DND-41 (cell line): ENCODE data around the gene PRR16.

Source experiments
- ATAC-seq: fragments of 200-7000 bp; cut with Tn5 transposase; 3 replicates; pipeline ENCODE4 v1.9.1; 2021; ENCODE audit warnings: low read depth; ENCODE audit not compliant: insufficient read depth
- DNase-seq: peaks from one replicate; pipeline ENCODE4 v3.0.0-alpha.2; 2020
- H2AFZ ChIP-seq: 2 replicates; pipeline ENCODE4 v1.6.0; 2012; ENCODE audit warnings: low read depth, low read length
- H3K27ac ChIP-seq: 2 replicates; pipeline ENCODE4 v1.5.1; 2012; ENCODE audit warnings: low read length, inconsistent platforms
- H3K27me3 ChIP-seq: fragments of 200-600 bp; sonication (generic); 2 replicates; pipeline ENCODE4 v1.6.0; 2012; ENCODE audit warnings: low read length, mild to moderate bottlenecking, inconsistent platforms; ENCODE audit not compliant: insufficient read depth, poor library complexity
- H3K36me3 ChIP-seq: 2 replicates; pipeline ENCODE4 v1.5.1; 2012; ENCODE audit warnings: low read length, inconsistent platforms; ENCODE audit not compliant: insufficient read depth
- H3K4me1 ChIP-seq: 2 replicates; pipeline ENCODE4 v1.5.1; 2012; ENCODE audit warnings: mild to moderate bottlenecking, low read length; ENCODE audit not compliant: insufficient read depth
- H3K4me2 ChIP-seq: 2 replicates; pipeline ENCODE4 v1.6.0; 2012; ENCODE audit warnings: mild to moderate bottlenecking, moderate library complexity, low read length, inconsistent platforms; ENCODE audit not compliant: insufficient read depth
- H3K4me3 ChIP-seq, 2 experiments: fragments of 200-600 bp in 1 of 2; shearing (Covaris generic) in 1 of 2; 2 replicates each; pipeline ENCODE4 v1.5.1; 2012 to 2016; ENCODE audit warnings: inconsistent platforms in 2 of 2, low read length in 2 of 2, mild to moderate bottlenecking in 2 of 2, low read depth in 1 of 2, moderate library complexity in 1 of 2
- H3K79me2 ChIP-seq: 2 replicates; pipeline ENCODE4 v1.6.0; 2012; ENCODE audit warnings: low read length, inconsistent platforms; ENCODE audit not compliant: insufficient read depth
- H3K9ac ChIP-seq: 2 replicates; pipeline ENCODE4 v1.6.0; 2012; ENCODE audit warnings: low read depth, mild to moderate bottlenecking, inconsistent platforms, low read length, moderate library complexity
- H3K9me3 ChIP-seq: 2 replicates; pipeline ENCODE4 v1.5.1; 2012; ENCODE audit warnings: low read length, moderate library complexity, mild to moderate bottlenecking, inconsistent platforms; ENCODE audit not compliant: insufficient read depth, severe bottlenecking
- H4K20me1 ChIP-seq: 2 replicates; pipeline ENCODE4 v1.6.0; 2012; ENCODE audit warnings: low read length; ENCODE audit not compliant: insufficient read depth
- EZH2 ChIP-seq: IDR thresholded peaks from 3 replicates; pipeline ENCODE4 v1.6.1; 2012; ENCODE audit warnings: borderline replicate concordance, low read depth, mild to moderate bottlenecking, moderate library complexity, low read length, inconsistent platforms; ENCODE audit not compliant: severe bottlenecking
- TF ChIP-seq, protein P1 (sequence below): IDR thresholded peaks from 2 replicates; pipeline ENCODE4 v1.5.1; 2012; ENCODE audit warnings: borderline replicate concordance, low read length, moderate library complexity, mild to moderate bottlenecking; ENCODE audit not compliant: poor library complexity, severe bottlenecking; ENCODE audit errors: extremely low read depth

The PRR16 gene

DNA sequence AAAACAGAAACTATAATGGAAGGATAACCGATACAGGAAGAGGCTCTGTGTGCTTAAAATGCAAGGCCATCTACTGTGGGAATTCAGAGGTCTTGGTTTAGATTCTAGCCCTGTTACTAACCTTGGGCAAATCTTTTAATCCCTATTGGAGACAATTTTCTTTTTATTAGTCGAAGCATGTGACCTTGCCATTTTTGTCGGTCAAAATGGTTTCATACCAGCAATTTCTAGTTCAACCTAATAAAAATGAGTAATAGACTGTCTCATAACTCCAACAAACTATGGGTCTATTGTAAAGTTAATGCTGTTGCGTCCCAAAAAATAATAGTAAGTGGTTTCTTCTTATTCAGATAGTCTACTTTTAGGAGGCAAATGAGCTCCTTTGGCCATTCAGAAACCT lies 38.4 kb downstream of the PRR16 start:
- Histone ChIP-seq H3K9me3 (no peaks in the 10 kb centered on the region), H2AFZ (no peak overlapping the region), H3K4me2 (no peak overlapping the region), H3K27me3 (no peaks in the 10 kb centered on the region), H3K79me2 (no peaks in the 10 kb centered on the region), H4K20me1 (no peaks in the 10 kb centered on the region), H3K4me3 (no peak overlapping the region), H3K27ac (no peak overlapping the region), H3K4me1 (no peaks in the 10 kb centered on the region), H3K36me3 (no peaks in the 10 kb centered on the region), H3K9ac (no peak overlapping the region)
- DNase-seq (no peak), ATAC-seq (no peak)
- TF ChIP-seq EZH2, result no peak
- TF ChIP-seq, protein P1, sequence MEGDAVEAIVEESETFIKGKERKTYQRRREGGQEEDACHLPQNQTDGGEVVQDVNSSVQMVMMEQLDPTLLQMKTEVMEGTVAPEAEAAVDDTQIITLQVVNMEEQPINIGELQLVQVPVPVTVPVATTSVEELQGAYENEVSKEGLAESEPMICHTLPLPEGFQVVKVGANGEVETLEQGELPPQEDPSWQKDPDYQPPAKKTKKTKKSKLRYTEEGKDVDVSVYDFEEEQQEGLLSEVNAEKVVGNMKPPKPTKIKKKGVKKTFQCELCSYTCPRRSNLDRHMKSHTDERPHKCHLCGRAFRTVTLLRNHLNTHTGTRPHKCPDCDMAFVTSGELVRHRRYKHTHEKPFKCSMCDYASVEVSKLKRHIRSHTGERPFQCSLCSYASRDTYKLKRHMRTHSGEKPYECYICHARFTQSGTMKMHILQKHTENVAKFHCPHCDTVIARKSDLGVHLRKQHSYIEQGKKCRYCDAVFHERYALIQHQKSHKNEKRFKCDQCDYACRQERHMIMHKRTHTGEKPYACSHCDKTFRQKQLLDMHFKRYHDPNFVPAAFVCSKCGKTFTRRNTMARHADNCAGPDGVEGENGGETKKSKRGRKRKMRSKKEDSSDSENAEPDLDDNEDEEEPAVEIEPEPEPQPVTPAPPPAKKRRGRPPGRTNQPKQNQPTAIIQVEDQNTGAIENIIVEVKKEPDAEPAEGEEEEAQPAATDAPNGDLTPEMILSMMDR, result no peak

- no peaks in the 10 kb centered on the region for H3K9me3 ChIP-seq
- no peak overlapping the region for H3K4me3 ChIP-seq
- H3K27me3 ChIP-seq, result no peaks in the 10 kb centered on the region
- H3K36me3 ChIP-seq, result no peaks in the 10 kb centered on the region
- no peak overlapping the region for H3K27ac ChIP-seq
- no peak overlapping the region for H3K9ac ChIP-seq
- no peak for TF ChIP-seq EZH2
- TF ChIP-seq, protein P1, result no peak
- no peak overlapping the region for H3K4me2 ChIP-seq
- ATAC-seq (no peak), DNase-seq (no peak)
- H3K4me1 ChIP-seq, result no peaks in the 10 kb centered on the region
- no peaks in the 10 kb centered on the region for H4K20me1 ChIP-seq
- H2AFZ ChIP-seq, result no peak overlapping the region
- H3K79me2 ChIP-seq, result no peaks in the 10 kb centered on the region
These were observed 39.2 kb downstream of the PRR16 start for GRCh38 chr5:120503341-120503740.

- H3K4me2 ChIP-seq, result no peak overlapping the region
- no peak overlapping the region for H3K9ac ChIP-seq
- no peak overlapping the region for H3K27ac ChIP-seq
- no peak for DNase-seq
- no peaks in the 10 kb centered on the region for H3K79me2 ChIP-seq
- ATAC-seq, result no peak
- H3K4me3 ChIP-seq, result no peak overlapping the region
- H3K36me3 ChIP-seq, result no peaks in the 10 kb centered on the region
- no peaks in the 10 kb centered on the region for H3K9me3 ChIP-seq
- no peak for TF ChIP-seq EZH2
- TF ChIP-seq, protein P1, result no peak
- no peaks in the 10 kb centered on the region for H4K20me1 ChIP-seq
- H2AFZ ChIP-seq, result no peak overlapping the region
- H3K27me3 ChIP-seq, result no peaks in the 10 kb centered on the region
- H3K4me1 ChIP-seq, result no peaks in the 10 kb centered on the region
These were observed 40.0 kb downstream of the PRR16 start for GRCh38 chr5:120504057-120504456.

- no peak overlapping the region for H3K4me2 ChIP-seq
- no peak for TF ChIP-seq EZH2
- TF ChIP-seq, protein P1, result no peak
- DNase-seq (no peak), ATAC-seq (no peak)
- H3K4me3 ChIP-seq, result no peak overlapping the region
- no peak overlapping the region for H2AFZ ChIP-seq
- no peaks in the 10 kb centered on the region for H4K20me1 ChIP-seq
- H3K9ac ChIP-seq, result no peak overlapping the region
- H3K27me3 ChIP-seq, result no peaks in the 10 kb centered on the region
- no peaks in the 10 kb centered on the region for H3K9me3 ChIP-seq
- H3K79me2 ChIP-seq, result no peaks in the 10 kb centered on the region
- no peaks in the 10 kb centered on the region for H3K36me3 ChIP-seq
- no peaks in the 10 kb centered on the region for H3K4me1 ChIP-seq
- no peak overlapping the region for H3K27ac ChIP-seq
These were observed 43.1 kb downstream of the PRR16 start for GRCh38 chr5:120507197-120507596.
